Measurements from ENCODE around the gene CMIP. TPM values are rescaled to one million over a fixed set of nuclear protein-coding genes. Genes with fewer than 3 reads are reported as not detected.
"Not testable (repeated sequence)": the region's sequence is repeated elsewhere in the genome, so short reads cannot be mapped to it uniquely, and the experiment has no call there.

The CMIP gene
- polyA plus RNA-seq, 1 experiment: 4.9 TPM

DNA sequence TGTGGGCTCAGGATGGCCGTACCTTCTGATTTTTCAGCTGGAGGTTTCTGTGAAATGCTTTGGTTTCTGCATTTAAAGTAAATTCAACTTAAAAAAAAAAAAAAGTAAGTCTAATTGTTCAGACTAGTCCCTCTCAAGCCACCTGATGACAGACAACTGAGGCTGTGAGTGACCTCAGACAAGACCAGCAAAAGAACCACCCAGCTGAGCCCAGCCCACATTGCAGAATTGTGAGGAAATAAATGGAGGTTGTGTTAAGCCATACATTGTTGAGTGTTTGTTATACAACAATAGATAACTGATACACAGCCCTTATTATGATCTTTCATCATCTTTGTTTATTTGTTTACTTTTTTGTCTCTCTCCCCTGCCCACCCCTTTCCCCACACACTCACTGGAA is 44.7 kb upstream of the CMIP start:
- TF ChIP-seq, protein P1, sequence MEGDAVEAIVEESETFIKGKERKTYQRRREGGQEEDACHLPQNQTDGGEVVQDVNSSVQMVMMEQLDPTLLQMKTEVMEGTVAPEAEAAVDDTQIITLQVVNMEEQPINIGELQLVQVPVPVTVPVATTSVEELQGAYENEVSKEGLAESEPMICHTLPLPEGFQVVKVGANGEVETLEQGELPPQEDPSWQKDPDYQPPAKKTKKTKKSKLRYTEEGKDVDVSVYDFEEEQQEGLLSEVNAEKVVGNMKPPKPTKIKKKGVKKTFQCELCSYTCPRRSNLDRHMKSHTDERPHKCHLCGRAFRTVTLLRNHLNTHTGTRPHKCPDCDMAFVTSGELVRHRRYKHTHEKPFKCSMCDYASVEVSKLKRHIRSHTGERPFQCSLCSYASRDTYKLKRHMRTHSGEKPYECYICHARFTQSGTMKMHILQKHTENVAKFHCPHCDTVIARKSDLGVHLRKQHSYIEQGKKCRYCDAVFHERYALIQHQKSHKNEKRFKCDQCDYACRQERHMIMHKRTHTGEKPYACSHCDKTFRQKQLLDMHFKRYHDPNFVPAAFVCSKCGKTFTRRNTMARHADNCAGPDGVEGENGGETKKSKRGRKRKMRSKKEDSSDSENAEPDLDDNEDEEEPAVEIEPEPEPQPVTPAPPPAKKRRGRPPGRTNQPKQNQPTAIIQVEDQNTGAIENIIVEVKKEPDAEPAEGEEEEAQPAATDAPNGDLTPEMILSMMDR (IDR thresholded peaks at IDR 0.05; ENCODE audit: insufficient read depth, low read depth, low read length): no peak
- POLR2A ChIA-PET: interaction anchor here (0.6 kb wide), 1 partner anchor 662 kb away, joined by 4 read pairs; no protein-coding TSS in a partner anchor
- Histone ChIP-seq H3K4me3 (ENCODE audit: low read depth, low read length) (no peak overlapping the region), H3K27me3 (ENCODE audit: control insufficient read depth, insufficient read depth, low read length) (no peaks in the 10 kb centered on the region), H3K36me3 (ENCODE audit: control insufficient read depth, insufficient read depth, low read length) (no peaks in the 10 kb centered on the region)
- DNase-seq (ENCODE audit: low read depth): no peak
- CTCF ChIA-PET: interaction anchor here (0.6 to 7.5 kb wide), 5 partner anchors 24 to 330 kb away, joined by 3 to 65 read pairs (median 4); no protein-coding TSS in a partner anchor

DNA sequence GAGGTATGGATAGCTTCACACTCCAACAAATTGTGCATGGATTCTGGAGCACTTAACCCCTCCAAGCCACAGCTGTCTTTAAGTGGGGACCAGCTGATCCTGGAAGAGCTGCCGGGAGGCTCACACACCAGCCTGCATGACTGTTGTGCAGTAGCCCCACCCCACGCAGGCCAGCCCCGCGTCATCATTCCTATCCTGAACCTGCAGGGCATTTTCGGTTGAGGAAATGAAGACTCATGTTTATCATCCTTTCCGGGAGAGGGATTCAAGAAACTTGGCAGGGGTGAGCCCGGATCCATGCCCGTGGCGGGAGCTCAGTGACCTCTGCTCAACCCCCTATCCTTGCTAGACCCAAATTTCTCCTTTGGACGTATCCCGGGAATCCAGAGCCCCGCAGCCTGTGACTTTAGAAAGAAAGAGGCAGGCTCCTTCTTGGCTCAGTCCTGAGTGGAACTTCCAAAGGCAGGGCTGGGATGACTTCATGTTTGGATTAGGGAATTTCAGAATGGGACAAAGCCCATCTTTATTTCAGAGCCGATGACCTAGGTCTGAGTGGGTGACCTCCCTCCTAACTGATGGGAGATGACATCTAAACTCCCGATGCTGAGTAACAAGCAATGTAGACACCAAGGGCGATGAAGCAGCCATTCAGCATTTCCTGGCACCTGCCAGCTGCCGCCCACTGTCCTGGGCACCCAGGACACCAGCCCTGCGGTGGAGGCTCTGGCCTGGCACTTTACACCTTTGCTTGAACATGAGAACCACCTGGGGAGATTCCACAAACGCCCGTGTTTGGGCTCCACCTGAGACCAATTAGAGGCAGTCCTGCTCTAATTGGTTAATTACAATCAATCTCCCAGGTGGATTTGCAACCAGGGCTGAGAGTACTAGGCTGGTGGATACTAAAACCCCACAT is 43.3 kb upstream of the CMIP start:
- peak; percentile 41 for DNase-seq (ENCODE audit: low read depth)
- Histone ChIP-seq H3K36me3 (ENCODE audit: control insufficient read depth, insufficient read depth, low read length) (no peaks in the 10 kb centered on the region), H3K4me3 (ENCODE audit: low read depth, low read length) (no peak overlapping the region), H3K27me3 (ENCODE audit: control insufficient read depth, insufficient read depth, low read length) (no peaks in the 10 kb centered on the region)
- ChIA-PET POLR2A (no interaction called here), CTCF (interaction anchor here (1.0 to 7.5 kb wide), 5 partner anchors 10 to 322 kb away, joined by 3 to 65 read pairs (median 4); no protein-coding TSS in a partner anchor)
- TF ChIP-seq, protein P1 (IDR thresholded peaks at IDR 0.05; ENCODE audit: insufficient read depth, low read depth, low read length): no peak

DNA sequence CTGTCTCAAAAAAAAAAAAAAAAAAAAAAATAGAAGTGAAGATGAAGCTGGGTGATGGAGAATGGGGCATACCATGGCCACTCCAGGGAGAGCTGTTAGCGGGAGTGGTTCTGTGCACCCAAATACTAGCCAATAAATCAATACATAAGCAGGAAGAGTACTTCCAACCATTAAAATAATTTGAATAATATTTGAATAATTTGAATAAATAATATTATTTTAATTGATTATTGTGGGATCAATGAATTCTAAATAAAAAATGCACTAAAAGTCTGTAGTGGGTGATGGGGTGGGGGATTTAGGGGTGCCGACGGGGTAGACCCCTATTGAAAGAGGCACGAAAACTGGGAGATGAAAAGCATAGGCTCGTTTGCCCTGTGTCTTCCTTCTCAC is 41.4 kb upstream of the CMIP start:
- no peak for DNase-seq (ENCODE audit: low read depth)
- TF ChIP-seq, protein P1 (IDR thresholded peaks at IDR 0.05; ENCODE audit: insufficient read depth, low read depth, low read length): no peak
- CTCF ChIA-PET: interaction anchor here (0.7 to 7.5 kb wide), 13 partner anchors 10 to 339 kb away, joined by 3 to 65 read pairs (median 4); no protein-coding TSS in a partner anchor
- Histone ChIP-seq H3K4me3 (ENCODE audit: low read depth, low read length) (no peak overlapping the region), H3K36me3 (ENCODE audit: control insufficient read depth, insufficient read depth, low read length) (no peaks in the 10 kb centered on the region), H3K27me3 (ENCODE audit: control insufficient read depth, insufficient read depth, low read length) (no peaks in the 10 kb centered on the region)
- POLR2A ChIA-PET: no interaction called here

DNA sequence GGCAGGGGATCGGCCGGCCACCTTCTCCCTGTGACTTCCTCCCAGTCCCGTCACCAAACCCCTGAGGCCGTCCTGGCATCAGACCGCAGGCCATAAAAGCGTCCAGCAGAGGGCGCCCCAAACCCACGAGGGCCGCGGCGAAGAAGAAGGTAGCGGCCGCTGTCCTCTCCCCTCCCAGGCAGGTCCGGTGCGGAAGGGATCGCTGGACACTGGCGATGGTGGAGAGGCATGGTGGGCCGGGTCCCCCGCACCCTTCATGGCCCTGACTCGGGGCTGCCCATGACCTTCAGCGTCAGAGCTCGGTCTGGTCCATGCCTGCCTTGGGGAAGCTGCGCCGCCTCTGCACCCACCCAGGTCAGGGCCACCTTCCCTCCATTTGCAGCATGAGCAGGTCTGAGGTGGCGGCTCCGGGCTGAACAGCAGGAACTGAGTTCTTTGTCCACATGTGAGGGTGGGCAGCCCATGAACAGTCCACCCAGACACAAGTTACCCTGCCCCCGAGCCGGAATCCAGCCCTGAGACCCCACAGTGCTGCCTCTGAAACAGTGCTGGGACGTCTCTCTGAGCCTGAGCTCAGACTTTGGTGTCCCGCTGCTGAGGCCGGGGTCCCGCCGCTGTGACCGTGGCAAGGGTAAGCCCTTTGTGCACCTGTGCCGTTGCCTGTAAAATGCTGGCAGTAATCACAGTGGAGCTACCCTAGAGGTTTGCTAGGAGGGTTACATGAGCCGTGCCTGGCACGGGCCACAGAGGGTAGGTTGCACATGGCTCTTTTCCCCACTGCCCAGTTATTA is 40.8 kb upstream of the CMIP start:
- TF ChIP-seq, protein P1 (IDR thresholded peaks at IDR 0.05; ENCODE audit: insufficient read depth, low read depth, low read length): peak; percentile 97
- H3K27me3 ChIP-seq (ENCODE audit: control insufficient read depth, insufficient read depth, low read length): no peaks in the 10 kb centered on the region
- H3K4me3 ChIP-seq (ENCODE audit: low read depth, low read length): peak overlapping the region; percentile 31
- no peak for DNase-seq (ENCODE audit: low read depth)
- POLR2A ChIA-PET: no interaction called here
- CTCF ChIA-PET: interaction anchor here (0.7 to 7.5 kb wide), 27 partner anchors 10 to 338 kb away, joined by 3 to 65 read pairs (median 3); no protein-coding TSS in a partner anchor
- no peaks in the 10 kb centered on the region for H3K36me3 ChIP-seq (ENCODE audit: control insufficient read depth, insufficient read depth, low read length)

DNA sequence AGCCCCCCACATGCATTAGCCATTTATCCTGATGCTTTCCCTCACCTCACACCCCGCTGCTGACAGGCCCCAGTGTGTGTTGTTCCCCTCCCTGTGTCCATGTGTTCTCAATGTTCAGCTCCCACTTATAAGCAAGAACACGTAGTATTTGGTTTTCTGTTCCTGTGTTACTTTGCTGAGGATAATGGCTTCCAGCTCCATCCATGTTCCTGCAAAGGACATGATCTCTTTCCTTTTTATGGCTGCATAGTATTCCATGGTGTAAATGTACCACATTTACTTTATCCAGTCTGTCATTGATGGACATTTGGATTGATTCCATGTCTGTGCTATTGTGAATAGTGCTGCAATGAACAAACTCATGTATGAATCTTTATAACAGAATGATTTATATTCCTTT is 39.6 kb upstream of the CMIP start:
- DNase-seq (ENCODE audit: low read depth); H3K36me3 ChIP-seq (ENCODE audit: control insufficient read depth, insufficient read depth, low read length); POLR2A ChIA-PET; H3K27me3 ChIP-seq (ENCODE audit: control insufficient read depth, insufficient read depth, low read length); H3K4me3 ChIP-seq (ENCODE audit: low read depth, low read length): not testable (repeated sequence)
- CTCF ChIA-PET: interaction anchor here (1.0 to 7.5 kb wide), 12 partner anchors 8 to 333 kb away, joined by 3 to 65 read pairs (median 6); no protein-coding TSS in a partner anchor
